SK-N-SH treated with all-trans-retinoic acid at 6 μM for 48 hours (cell line): ENCODE results near the gene JARID2.

ENCODE experiments used
- ATAC-seq: fragments of 200-7000 bp; cut with Tn5 transposase; 3 replicates; pipeline ENCODE4 v1.9.1; 2020; ENCODE audit warnings: mild to moderate bottlenecking, moderate library complexity
- BACH2 ChIP-seq: fragments of 250-450 bp; sonication (Bioruptor Pico); IDR thresholded peaks from 2 replicates; pipeline ENCODE4 v1.9.0; 2021; ENCODE audit warnings: mild to moderate bottlenecking, borderline replicate concordance
- CREB5 ChIP-seq: fragments of 250-450 bp; sonication (Bioruptor Pico); IDR thresholded peaks from 2 replicates; pipeline ENCODE4 v1.5.1; 2020; ENCODE audit warnings: low read depth, mild to moderate bottlenecking, moderate library complexity
- CSDC2 ChIP-seq: fragments of 250-450 bp; sonication (Bioruptor Pico); IDR thresholded peaks from 2 replicates; pipeline ENCODE4 v1.5.0; 2020; ENCODE audit warnings: mild to moderate bottlenecking, moderate library complexity
- ESRRG ChIP-seq: fragments of 250-450 bp; sonication (Bioruptor Pico); IDR thresholded peaks from 2 replicates; pipeline ENCODE4 v1.6.1; 2021; ENCODE audit warnings: mild to moderate bottlenecking
- GLIS3 ChIP-seq: fragments of 250-450 bp; sonication (Bioruptor Pico); IDR thresholded peaks from 2 replicates; pipeline ENCODE4 v1.5.0; 2020; ENCODE audit warnings: mild to moderate bottlenecking, moderate library complexity
- ISL1 ChIP-seq: fragments of 250-450 bp; sonication (Bioruptor Pico); IDR thresholded peaks from 2 replicates; pipeline ENCODE4 v2.1.2; 2022; ENCODE audit warnings: mild to moderate bottlenecking, moderate library complexity
- PPARA ChIP-seq: fragments of 250-450 bp; sonication (Bioruptor Pico); IDR thresholded peaks from 2 replicates; pipeline ENCODE4 v1.5.0; 2020; ENCODE audit warnings: mild to moderate bottlenecking, borderline replicate concordance
- RARB ChIP-seq: fragments of 250-450 bp; sonication (Bioruptor Pico); IDR thresholded peaks from 2 replicates; pipeline ENCODE4 v1.8.0; 2021; ENCODE audit warnings: mild to moderate bottlenecking, moderate library complexity
- SNAI2 ChIP-seq: fragments of 250-450 bp; sonication (Bioruptor Pico); IDR thresholded peaks from 2 replicates; pipeline ENCODE4 v1.5.0; 2020; ENCODE audit warnings: mild to moderate bottlenecking, moderate library complexity
- TCF4 ChIP-seq: fragments of 250-450 bp; sonication (Bioruptor Pico); IDR thresholded peaks from 2 replicates; pipeline ENCODE4 v1.8.0; 2021; ENCODE audit warnings: mild to moderate bottlenecking, moderate library complexity, borderline replicate concordance
- TOX ChIP-seq: fragments of 250-450 bp; sonication (Bioruptor Pico); IDR thresholded peaks from 2 replicates; pipeline ENCODE4 v1.8.0; 2021; ENCODE audit warnings: mild to moderate bottlenecking, moderate library complexity, borderline replicate concordance
- TSHZ2 ChIP-seq: fragments of 250-450 bp; sonication (Bioruptor Pico); IDR thresholded peaks from 2 replicates; pipeline ENCODE4 v1.5.0; 2020; ENCODE audit warnings: mild to moderate bottlenecking, moderate library complexity
- ZFP3 ChIP-seq: fragments of 250-450 bp; sonication (Bioruptor Pico); IDR thresholded peaks from 2 replicates; pipeline ENCODE4 v1.5.0; 2020; ENCODE audit warnings: mild to moderate bottlenecking, moderate library complexity
- ZFP30 ChIP-seq: fragments of 450-650 bp; formaldehyde crosslinking; IDR thresholded peaks from 2 replicates; pipeline ENCODE4 v1.5.0; 2022; ENCODE audit warnings: mild to moderate bottlenecking, moderate library complexity
- ZNF565 ChIP-seq: fragments of 450-650 bp; formaldehyde crosslinking; conservative IDR thresholded peaks from 2 replicates; pipeline ENCODE4 v1.5.0; 2020; ENCODE audit warnings: low read depth, mild to moderate bottlenecking, moderate library complexity
- ZNF70 ChIP-seq: fragments of 450-650 bp; formaldehyde crosslinking; IDR thresholded peaks from 2 replicates; pipeline ENCODE4 v1.5.0; 2020; ENCODE audit warnings: mild to moderate bottlenecking, moderate library complexity
- TF ChIP-seq, protein P1 (sequence below): fragments of 250-450 bp; sonication (Bioruptor Pico); IDR thresholded peaks from 2 replicates; pipeline ENCODE4 v1.5.1; 2021; ENCODE audit warnings: mild to moderate bottlenecking, moderate library complexity
- TF ChIP-seq, protein P2 (sequence below): fragments of 250-450 bp; sonication (Bioruptor Pico); IDR thresholded peaks from 2 replicates; pipeline ENCODE4 v1.8.0; 2021; ENCODE audit warnings: low read depth, mild to moderate bottlenecking, moderate library complexity, borderline replicate concordance
- TF ChIP-seq, protein P3 (sequence below): fragments of 250-450 bp; sonication (Bioruptor Pico); IDR thresholded peaks from 2 replicates; pipeline ENCODE4 v1.8.0; 2020; ENCODE audit warnings: mild to moderate bottlenecking, moderate library complexity, borderline replicate concordance

The JARID2 gene

DNA sequence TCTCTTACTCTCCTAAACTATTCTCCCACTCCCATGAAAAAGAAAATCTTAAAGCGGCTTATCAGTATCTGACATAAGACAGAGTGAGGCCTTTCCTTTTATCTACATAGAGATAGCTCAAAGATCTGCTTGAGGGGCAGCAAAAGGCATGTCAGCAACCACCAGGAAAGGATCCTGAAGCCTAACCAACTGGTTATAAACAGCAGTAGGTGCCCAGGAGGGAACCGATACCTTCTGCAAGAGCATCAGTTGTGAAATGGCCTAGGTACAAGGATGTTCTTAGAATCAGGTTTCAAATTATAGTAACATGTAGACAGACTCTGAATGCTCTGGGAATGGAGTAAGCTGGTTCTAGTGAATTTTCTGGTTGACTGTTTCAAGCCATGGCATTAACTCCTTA lies 21.4 kb downstream of the JARID2 start:
- ATAC-seq: no peak
- TF ChIP-seq ESRRG (CRISPR knock-in tag): no peak
- no peak for TF ChIP-seq SNAI2 (CRISPR knock-in tag)
- TF ChIP-seq, protein P1, sequence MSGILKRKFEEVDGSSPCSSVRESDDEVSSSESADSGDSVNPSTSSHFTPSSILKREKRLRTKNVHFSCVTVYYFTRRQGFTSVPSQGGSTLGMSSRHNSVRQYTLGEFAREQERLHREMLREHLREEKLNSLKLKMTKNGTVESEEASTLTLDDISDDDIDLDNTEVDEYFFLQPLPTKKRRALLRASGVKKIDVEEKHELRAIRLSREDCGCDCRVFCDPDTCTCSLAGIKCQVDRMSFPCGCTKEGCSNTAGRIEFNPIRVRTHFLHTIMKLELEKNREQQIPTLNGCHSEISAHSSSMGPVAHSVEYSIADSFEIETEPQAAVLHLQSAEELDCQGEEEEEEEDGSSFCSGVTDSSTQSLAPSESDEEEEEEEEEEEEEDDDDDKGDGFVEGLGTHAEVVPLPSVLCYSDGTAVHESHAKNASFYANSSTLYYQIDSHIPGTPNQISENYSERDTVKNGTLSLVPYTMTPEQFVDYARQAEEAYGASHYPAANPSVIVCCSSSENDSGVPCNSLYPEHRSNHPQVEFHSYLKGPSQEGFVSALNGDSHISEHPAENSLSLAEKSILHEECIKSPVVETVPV: no peak
- no peak for TF ChIP-seq ZFP3 (CRISPR knock-in tag)
- no peak for TF ChIP-seq CREB5 (CRISPR knock-in tag)
- TF ChIP-seq ISL1 (CRISPR knock-in tag): no peak
- no peak for TF ChIP-seq RARB (CRISPR knock-in tag)
- no peak for TF ChIP-seq TCF4 (CRISPR knock-in tag)
- TF ChIP-seq TOX: no peak
- TF ChIP-seq, protein P2, sequence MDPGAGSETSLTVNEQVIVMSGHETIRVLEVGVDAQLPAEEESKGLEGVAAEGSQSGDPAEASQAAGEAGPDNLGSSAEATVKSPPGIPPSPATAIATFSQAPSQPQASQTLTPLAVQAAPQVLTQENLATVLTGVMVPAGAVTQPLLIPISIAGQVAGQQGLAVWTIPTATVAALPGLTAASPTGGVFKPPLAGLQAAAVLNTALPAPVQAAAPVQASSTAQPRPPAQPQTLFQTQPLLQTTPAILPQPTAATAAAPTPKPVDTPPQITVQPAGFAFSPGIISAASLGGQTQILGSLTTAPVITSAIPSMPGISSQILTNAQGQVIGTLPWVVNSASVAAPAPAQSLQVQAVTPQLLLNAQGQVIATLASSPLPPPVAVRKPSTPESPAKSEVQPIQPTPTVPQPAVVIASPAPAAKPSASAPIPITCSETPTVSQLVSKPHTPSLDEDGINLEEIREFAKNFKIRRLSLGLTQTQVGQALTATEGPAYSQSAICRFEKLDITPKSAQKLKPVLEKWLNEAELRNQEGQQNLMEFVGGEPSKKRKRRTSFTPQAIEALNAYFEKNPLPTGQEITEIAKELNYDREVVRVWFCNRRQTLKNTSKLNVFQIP: no peak
- no peak for TF ChIP-seq CSDC2 (CRISPR knock-in tag)
- TF ChIP-seq BACH2 (CRISPR knock-in tag): no peak

DNA sequence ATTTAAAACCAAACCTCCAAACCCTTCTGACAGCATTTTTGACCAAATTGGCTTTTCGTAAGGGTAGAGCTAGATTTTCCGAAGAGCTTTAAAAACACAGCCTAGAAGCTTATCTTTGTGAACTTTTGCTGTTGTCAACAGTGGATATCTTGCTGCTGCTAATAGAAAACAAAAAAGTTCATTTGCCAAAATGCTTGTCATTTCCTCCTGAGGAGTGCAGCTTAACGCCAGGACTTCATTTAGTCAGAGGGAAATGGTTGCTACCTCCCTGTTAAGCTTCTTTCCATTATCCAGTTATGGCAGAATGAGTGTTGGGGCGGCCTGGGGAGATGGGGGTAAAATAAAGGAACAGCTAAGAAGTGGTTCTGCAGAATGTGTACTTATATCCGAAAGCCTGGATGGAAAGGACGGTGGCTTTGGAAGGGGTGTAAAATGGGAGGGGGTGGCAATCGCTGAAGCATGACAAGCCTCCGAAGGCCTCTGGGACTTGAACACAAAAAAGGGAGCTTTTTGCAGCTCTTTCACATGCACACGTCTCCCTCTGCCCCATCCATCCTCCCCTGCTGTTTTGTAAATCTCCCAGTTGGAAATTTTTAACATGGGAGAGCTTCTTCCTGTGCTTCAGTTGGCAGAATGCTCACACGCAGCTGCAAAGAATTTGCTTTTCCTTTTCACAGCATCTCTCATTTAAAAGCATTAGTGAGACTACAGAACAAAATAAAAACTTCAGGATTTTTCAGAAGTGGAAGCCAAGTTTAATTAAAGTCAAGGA lies 22.5 kb downstream of the JARID2 start:
- no peak; the same call in 2 of the 3 replicates for ATAC-seq
- TF ChIP-seq ZNF565: no peak
- no peak for TF ChIP-seq TOX
- no peak for TF ChIP-seq GLIS3 (CRISPR knock-in tag)
- TF ChIP-seq, protein P2: no peak
- TF ChIP-seq PPARA (CRISPR knock-in tag): no peak
- TF ChIP-seq, protein P1: no peak
- no peak for TF ChIP-seq CSDC2 (CRISPR knock-in tag)

- ATAC-seq: no peak
- TF ChIP-seq ISL1 (CRISPR knock-in tag) (no peak), BACH2 (CRISPR knock-in tag) (no peak), TOX (no peak), CREB5 (CRISPR knock-in tag) (no peak), ZNF70 (no peak), ZFP30 (no peak), RARB (CRISPR knock-in tag) (no peak), TSHZ2 (CRISPR knock-in tag) (no peak), ESRRG (CRISPR knock-in tag) (no peak)
- TF ChIP-seq, protein P2: no peak
- TF ChIP-seq, protein P3, sequence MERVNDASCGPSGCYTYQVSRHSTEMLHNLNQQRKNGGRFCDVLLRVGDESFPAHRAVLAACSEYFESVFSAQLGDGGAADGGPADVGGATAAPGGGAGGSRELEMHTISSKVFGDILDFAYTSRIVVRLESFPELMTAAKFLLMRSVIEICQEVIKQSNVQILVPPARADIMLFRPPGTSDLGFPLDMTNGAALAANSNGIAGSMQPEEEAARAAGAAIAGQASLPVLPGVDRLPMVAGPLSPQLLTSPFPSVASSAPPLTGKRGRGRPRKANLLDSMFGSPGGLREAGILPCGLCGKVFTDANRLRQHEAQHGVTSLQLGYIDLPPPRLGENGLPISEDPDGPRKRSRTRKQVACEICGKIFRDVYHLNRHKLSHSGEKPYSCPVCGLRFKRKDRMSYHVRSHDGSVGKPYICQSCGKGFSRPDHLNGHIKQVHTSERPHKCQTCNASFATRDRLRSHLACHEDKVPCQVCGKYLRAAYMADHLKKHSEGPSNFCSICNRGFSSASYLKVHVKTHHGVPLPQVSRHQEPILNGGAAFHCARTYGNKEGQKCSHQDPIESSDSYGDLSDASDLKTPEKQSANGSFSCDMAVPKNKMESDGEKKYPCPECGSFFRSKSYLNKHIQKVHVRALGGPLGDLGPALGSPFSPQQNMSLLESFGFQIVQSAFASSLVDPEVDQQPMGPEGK: no peak
These were observed 23.1 kb downstream of the JARID2 start for GRCh38 chr6:15269011-15269410.
